Stimulated activated CD4-positive, alpha-beta T cell treated with anti-CD3 and anti-CD28 coated beads, Interleukin-15, amount 100 ng/mL, for 24 hours (primary cell): ENCODE results near the gene NPIPB8.
"Not testable (repeated sequence)": the region's sequence is repeated elsewhere in the genome, so short reads cannot be mapped to it uniquely, and the experiment has no call there.

ENCODE experiments used
- DNase-seq: peaks from one replicate; pipeline ENCODE4 v3.0.0-alpha.2; 2020

NPIPB8 gene

DNA sequence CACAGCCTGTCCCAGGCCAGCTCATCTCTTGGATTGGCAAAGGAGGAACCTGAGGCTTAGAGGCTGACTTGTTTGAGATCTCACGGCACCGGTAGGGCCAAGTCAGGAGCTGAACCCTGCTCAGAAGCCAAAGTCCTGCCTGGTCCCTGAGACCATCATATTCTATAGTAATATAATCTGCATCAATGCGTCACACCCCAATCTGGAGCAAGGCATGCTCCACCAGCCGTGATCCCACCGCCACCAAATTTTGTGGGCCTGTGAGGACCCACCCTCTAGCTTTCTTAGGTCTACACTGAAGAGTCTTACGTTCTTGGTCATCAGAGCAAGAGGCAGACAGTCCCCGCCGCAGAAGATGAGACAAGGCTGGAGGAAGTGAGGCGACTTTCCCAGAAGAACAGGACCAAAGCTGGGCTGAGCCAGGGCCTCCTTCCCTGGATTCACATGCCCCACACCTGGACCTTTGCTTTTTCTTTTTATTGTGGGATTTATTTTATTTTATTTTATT lies 30.7 kb upstream of the NPIPB8 start:
- no peak for DNase-seq

DNA sequence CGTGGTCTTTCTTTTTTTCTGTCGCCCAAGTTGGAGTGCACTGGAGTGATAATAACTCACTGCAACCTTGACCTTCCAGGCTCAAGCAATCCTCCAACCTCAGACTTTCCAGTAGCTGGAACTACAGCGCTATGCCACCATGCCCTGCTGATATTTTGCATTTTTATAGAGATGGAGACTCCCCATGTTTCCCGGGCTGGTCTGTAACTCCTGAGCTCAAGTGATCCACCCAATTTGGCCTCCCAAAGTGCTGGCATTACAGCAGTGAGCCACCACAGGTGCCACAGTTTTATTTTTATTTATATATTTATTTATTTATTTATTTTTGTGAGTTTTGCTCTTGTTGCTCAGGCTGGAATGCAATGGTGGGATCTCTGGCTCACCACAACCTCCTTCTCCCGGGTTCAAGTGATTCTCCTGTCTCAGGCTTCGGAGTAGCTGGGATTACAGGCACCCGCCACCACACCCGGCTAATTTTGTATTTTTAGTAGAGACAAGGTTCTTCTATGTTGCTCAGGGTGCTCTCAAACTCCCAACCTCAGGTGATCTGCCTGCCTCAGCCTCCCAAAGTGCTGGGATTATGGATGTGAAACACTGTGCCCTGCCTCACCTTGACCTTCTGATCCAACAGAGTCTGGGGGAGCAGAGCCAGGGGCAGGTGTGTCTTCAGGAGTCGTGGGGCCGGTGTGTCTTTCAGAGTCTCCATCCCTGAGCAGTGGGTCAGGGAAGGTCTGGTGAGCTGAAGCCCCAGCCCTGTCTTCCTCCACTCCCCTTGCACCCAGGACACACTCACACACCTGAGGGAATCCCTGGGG lies 30.0 kb upstream of the NPIPB8 start:
- not testable (repeated sequence) for DNase-seq

DNA sequence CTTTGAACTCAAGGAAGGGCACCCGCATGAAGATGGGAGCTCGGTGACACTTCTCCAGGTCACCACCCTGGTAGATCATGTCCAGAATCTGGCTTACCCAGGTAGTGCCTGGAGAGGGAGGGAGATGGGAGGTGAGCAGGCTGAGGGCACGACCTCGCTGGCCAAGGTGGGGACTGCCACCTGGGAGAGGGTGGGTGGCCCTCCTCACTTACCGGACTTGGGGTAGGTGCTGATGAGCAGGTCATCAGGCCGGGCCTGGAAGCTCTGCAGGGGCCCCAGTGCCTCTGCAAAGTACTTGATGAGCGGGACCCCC lies 29.4 kb upstream of the NPIPB8 start:
- DNase-seq = not testable (repeated sequence)

DNA sequence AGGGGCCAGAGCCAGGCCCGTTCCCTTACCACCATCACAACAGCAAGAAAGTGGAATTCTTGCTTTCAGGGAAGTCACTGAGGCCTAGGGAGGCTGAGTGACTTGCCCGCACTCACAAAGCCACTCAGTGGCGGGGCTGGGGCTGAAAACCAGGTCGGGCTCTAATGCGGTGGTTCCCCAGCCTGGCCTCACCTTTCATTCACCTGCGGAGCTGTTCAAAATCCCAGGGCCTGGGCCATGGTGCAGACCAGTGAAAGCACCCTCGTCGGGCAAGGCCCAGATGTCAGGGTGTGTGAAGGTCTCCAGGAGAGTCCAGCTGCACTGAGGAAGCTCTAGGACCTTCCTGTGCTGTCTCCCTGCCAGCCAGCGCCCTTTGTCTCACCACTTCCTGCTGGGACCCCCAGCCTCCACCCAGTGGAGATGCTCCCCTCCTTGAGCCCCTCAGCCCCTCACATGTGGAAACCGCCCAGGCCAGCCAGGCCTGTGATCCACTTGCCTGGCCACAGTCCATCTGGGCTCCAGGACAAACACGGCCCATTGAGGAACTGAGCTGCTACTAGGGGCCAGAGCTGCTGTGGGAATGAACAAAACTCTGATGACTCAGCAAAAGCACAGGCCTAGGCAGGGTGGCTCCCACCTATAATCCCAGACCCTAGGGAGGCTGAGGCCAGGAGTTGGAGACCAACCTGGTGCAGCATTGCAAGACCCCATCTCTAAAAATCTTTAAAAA lies 28.8 kb upstream of the NPIPB8 start:
- not testable (repeated sequence) for DNase-seq

DNA sequence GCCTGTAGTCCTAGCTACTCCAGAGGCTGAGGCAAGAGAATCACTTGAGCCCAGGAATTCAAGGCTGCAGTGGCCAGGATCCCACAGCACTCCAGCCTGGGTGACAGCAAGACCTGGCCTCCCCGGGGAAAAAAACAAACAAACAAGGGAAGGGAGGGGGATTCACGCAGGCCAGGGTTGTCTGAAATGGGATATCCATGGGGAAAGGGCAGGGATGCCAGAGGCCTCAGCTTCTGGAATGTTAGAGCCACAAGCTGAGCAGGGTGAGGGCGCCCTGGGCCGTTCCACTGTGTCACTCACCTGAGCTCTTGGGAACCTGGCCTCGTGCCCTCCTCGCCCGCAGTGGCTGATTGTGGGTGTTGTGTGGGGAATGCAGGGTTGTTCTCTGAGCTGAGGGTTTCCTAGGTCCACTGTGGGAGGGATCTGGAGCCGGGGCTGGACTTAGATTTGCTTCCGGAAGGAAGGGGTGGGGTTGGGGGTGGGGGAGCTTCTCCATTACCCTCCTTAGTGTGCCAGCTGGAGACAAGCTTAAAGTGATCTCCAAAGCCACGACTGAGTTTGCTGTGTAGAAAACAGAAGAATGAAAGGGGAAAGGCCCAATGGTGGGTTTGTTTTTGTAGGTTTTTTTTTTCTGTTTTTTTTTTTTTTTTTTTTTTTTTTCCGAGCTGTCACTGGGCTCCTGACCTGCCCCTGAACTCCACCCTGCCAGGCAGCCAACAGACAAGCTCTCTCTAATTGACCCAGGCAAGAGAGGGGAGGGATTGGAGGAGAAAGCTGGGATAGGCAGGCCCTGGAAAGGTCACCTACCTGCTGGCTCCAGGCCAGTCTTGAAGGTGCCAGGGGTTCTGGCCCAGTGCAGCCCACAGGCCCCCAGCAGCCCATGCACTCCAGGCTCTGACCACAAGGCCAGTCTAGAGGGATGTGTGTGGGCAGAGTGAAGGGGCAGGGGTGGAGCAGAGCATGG lies 28.0 kb upstream of the NPIPB8 start, which contains the start of gene SULT1A1:
Gene SULT1A1, minus strand, starts transcription at position 414 of the 964 bp plus-strand sequence. CDS start 1,189 bp downstream, outside the sequence.
- DNase-seq = no peak

DNA sequence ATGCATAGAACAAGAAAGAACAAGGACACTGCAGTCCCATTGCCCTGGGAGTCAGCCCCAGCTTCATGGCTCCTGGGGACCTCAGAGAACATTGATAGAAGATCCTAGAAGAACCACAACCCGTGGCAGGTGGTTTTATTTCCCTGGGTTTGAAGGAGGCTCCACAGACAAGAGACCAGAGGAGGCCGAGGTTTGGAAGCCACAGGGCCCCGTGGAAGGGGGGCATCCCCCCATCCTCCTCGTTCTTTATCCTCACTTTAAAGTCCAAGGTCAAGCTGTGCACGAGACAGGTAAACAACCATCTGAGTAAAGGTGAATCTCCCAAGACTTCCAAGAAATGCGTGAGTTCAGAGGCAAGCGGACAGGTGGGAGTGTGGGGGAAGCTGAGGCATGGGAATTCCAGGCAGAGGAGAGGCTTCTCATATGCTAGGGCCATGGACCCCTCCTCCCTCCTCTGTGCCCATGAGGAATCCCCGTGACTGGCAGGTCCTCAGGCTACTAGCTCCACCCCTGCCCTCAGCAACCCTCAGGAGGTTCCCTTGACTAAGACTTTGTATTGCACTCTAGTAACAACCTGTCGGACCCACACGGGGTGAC lies 27.2 kb upstream of the NPIPB8 start:
- no peak for DNase-seq

DNA sequence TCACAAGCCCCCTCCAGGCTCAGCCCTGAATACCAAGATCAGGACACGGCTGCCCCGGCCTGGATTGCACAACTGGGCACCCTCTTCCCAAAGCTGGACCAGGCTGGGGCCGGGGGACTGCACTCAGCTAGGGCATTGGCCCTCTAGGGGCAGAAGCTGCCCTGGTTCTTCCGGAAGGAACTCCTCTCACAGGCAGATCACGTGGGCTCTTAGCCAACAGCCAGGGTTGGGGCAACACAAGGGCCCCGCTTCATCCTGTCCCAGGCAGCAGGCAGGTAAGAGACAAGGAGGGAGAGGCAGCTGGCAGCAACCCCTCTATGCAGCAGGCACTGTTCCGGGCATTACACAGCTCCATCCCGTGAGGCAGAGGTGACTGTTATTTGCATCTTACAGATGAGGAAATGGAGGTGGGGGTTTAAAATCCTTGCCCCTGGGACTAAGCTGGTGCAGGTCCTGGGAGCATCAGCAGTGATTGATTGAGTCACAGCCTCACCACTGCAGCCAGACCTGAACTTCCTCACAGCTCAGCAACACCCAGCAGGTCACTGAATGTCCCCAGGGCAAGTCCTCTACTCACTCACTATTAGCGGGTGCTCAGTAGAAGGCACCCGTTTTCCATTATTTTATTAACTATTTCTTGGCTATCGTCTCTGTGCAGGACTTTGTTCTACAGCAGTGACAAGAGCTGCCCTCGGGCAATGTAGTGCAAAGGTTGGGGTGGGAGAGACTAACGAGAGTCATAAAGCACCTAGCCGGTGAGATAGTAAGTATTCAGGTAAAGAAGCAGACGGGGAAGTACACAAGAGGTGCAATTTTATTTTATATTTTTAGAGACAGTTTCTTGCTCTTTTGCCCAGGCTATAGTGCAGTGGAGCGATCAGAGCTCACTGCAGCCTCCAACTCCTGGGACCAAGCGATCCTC lies 25.2 kb upstream of the NPIPB8 start:
- not testable (repeated sequence) for DNase-seq

DNA sequence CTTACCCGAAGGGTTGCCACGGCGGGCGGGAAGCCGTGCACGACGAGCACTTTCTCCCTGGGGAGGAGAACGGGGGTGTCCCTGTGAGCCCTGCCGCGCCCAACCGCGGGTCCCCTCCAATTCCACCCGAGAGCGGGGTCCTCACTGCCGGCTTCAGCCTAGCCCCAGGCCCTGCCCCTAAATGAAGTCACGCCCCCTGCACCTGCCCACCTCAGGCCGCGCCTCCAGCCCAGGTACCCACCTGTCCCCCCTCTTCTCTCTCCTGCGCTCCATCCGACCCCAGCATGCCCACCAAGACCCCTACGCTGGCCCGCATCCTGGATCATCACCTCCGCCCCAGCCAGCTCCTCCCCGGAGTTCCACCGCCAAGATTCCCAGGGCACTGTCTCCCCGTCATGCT lies 24.0 kb upstream of the NPIPB8 start:
- not testable (repeated sequence) for DNase-seq

DNA sequence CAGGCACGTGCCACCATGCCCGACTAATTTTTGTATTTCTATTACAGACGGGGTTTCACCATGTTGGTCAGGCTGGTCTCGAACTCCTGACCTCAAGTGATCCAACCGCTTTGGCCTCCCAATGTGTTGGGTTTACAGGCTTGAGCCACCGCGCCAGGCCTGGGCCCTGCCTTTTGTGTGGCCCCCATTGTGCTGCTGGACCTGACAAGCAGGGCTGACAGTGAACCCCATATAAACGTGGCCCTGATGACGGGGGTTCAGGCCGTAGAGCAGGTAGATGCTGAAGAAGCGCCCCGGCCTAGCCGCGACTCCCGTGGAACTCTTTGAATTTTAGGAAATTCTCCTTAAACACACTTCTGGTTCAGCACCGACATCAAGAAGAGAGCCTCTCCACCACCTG lies 23.3 kb upstream of the NPIPB8 start:
- DNase-seq = not testable (repeated sequence)

DNA sequence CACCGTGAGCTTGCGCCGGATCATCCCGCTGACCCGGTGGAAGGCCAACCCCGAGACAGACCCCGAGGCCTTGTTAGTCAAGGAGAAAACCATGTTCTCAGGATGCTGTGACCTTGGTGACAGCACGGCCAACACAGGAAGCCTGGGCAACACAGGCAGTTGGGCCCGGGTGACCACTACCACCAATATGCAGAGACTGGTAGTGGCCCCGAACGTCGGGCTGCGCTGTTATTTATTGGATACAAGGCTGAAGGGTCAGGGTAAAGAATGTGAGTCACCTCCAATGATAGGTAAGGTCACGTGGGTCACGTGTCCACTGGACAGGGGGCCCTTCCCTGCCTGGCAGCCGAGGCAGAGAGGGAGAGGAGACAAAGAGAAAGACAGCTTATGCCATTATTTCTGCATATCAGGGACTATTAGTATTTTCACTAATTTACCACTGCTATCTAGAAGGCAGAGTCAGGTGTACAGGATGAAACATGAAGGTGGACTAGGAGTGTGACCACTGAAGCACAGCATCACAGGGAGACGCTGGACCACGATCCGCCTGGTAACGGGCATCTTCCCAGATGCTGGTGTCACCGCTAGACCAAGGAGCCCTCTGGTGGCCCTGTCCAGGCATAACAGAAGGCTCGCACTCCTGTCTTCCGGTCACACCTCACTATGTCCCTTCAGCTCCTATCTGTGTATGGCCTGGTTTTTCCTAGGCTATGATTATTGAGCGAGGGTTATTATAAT lies 22.2 kb upstream of the NPIPB8 start:
- peak; percentile 41 for DNase-seq

DNA sequence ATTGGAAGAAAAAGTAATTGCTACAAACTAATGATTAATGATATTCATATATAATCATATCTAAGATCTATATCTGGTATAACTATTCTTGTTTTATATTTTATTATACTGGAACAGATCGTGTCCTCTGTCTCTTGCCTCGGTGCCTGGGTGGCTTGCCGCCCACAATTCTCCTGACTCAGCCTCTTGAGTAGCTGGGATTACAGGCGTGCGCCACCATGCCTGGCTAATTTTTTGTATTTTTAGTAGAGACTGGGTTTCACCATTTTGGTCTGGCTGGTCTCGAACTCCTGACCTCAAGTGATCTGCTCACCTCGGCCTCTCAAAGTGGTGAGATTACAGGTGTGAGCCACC lies 21.7 kb upstream of the NPIPB8 start:
- not testable (repeated sequence) for DNase-seq

DNA sequence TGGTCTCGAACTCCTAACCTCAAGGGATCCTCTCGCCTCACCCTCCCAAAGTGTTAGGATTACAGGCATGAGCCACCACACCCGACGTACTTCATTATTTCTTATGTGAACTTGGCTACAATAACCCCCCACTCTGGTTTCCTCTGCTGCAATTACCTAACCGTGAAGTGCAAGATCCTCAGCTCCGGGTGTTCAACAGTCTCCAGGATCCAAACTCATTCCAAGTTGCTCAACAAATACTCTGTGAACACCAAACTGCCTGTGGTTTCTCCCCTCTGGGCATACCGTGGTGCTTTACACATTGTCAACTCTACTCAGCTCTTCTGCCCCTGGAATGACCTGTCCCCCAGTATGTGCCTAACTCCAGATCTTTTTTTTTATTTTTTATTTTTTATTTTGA lies 21.2 kb upstream of the NPIPB8 start:
- no peak for DNase-seq

DNA sequence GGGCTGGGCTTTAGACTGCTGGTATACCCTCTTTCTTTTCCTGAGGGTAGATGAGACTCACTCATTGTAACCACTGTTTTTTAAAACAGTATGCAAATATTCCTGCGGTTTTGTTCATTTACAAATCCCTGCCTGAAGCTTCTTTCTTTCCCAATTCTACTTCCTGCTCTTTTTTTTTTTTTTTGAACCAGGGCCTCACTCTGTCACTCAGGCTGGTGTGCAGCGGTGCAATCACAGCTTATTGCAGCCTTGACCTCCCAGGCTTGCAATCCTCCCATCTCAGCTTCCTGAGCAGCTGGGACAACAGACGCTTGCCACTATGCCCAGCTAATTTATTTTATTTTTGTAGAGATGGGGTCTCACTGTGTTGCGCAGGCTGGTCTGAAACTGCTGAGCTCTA lies 20.0 kb upstream of the NPIPB8 start:
- DNase-seq = no peak

DNA sequence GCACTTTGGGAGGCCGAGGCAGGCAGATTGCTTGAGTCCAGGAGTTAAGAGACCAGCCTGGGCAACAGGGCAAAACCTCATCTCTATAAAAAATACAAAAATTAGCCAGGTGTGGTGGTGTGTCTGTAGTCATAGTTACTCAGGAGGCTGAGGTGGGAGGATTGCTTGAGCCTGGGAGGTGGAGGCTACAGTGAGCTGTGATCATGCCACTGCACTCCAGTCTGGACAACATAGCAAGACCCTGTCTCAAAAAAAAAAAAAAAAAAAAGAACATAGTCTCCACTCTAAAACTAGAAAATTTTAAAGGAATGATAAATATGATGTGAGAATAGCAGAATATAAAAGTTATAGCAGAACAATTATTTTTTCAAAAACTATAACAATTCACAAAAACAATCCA lies 17.5 kb upstream of the NPIPB8 start:
- not testable (repeated sequence) for DNase-seq

DNA sequence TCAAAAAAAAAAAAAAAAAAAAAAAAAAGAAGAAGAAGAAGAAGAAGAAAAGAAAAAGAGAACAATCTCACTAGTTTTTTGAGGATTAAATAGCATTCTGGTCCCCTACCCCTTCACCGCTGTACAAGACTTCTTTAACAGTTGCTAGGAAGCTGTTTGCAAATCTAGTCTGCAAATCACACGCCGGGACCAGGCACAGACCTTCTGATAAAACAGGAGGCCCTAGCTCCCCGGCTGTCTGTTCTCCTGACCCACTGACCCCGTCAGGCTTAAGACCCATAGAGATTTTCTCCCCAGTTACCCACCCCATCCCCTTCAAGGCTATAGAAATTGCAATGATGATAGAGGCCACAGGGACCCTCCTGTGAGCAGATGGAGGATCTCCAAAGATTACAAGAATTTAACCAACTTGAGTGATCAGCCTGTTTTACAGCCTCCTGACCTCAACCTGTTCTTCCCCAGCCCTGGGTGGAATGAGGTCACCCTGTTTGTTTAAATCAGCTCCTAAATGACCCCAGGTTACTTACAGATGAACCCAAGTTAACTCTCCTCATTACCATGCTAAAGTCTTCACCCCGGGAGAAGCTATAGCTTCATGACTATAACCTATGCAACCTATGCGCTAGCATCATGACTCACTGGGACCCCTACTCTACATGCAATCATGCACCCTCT lies 16.2 kb upstream of the NPIPB8 start:
- DNase-seq = no peak

DNA sequence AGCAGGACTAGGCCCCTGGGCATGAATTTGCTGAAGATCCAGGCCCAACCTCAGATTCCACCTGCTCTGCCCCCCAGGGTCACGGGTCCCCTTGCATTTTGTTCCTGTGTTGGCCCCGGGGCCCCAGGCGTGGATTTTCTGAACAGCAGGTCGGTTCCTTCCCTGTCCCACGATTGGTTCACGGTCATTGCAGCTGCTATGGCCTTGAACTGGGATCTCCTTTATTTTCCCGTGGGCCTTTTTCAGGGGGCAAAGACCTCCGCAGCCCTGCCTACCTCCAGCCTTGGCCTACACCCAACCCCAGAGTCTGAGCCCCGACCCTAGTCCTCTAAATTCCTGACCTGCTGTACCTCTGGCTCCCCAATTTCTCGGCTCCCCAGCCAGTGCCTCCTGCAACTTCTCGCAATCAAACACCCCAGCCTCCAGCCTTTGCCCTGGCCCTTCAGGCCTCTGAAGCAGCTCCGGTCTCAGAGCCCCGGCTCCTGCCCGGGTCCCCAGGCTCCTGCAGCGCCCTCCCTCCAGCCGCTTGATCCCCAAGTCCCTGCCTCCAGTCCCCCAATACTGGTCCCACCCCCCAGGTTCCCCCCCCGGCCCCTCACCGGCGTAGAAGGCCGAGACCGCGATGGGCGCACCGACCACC lies 15.2 kb upstream of the NPIPB8 start:
- DNase-seq = peak; percentile 16

DNA sequence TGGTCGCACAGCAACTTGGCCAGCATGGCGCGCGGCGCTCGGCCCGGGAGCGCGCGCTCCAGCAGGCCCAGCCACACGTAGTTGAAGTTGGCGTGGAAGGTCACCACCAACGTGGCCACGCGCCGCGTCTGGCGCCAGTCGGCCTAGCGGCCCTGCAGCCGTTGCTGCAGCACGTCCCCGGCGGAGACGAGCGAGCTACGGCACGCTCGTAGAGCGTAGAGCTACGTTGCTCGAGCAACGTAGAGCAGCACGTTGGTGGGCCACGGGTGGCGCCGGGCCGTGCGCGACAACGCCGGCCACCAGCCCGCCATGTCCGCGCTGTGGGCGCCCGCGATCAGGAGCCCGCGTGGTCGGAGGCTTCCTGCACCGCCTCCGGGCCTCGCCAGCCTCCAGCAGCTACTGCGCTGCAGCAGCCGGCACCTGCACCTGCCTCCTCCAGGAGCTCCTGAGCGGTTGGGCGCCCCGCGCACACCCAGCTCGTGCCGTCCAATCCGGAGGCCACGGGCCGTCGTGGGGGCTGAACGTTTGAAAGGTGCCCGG lies 14.6 kb upstream of the NPIPB8 start:
- DNase-seq = peak; percentile 86

DNA sequence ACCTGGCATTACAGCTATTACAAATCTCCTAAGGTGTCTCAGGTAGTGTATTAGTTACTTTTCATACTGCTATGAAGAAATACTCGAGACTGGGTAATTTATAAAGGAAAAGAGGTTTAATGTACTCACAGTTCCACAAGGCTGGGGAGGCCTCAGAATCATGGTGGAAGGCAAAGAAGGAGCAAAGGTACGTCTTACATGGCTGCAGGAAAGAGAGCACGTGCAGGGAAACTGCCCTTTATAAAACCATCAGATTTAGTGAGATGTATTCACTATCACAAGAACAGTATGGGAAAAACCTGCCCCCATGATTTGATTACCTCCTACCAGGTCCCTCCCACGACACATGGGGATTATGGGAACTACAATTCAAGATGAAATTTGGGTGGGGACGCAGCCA lies 7.0 kb upstream of the NPIPB8 start:
- not testable (repeated sequence) for DNase-seq
